Left hindlimb (tissue), 1 donor: ENCODE results near the gene PRKAB1.

ENCODE experiments used
- DNase-seq: peaks from one replicate; pipeline ENCODE4 v3.0.0-alpha.2; 2018

Gene PRKAB1

DNA sequence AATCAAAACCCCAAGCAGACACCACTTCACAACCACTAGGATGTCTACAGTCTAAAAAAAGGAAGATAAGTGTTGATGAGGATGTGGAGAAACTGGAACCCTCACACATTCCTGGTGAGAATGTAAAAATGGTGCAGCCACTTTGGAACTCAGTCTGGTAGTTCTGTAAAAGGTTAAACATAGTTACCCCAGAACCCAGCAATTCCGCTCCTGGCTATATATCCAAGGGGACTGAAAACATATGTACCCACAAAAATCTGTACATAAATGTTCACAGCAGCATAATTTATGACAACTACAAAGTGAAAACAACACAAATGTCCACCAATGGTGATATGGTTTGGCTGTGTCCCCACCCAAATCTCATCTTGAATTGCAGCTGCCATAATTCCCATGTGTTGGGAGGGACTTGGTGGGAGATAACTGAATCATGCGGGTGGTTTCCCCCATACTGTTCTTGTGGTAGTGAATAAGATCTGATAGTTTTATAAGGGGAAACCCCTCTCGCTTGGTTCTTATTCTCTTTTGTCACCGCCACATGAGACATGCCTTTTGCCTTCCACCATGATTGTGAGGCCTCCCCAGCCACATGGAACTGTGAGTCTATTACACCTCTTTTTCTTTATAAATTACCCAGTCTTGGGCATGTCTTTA, 46.8 kb downstream of the PRKAB1 start:
- no peak for DNase-seq

DNA sequence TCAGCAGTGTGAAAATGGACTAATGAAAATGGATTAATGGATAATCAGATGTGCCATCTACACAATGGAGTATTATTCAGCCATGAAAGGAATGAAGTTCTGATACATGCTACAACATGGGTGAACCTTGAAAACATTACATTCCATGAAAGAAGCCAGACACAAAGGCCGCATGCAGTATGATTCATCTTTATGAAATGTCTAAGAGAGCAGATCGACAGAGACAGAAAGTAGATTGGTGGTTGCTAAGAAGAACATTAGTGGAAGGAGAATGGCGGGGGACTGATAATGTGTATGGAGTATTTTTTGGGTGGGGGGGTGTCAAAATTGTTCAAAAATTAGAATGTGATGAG, 47.3 kb downstream of the PRKAB1 start:
- no peak for DNase-seq

DNA sequence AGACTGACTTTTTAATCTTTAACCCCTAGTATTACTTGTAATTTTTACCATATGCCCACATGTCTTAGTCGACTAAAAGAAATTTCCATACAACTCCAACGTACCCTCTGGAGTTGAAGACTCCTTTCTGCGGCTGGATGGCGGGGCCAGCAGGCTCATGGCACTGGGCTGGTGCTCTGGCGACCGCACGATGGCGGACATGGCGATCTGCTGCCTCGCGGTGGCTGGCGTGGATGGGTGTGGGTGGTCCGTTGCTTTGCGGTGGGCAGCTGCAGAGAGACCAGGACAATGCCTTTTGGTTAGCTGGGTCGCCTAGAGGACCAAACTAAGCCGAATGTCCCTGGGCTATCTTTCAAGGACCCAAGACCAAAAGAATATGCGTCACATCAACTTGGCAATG, 50.2 kb downstream of the PRKAB1 start:
- no peak for DNase-seq

DNA sequence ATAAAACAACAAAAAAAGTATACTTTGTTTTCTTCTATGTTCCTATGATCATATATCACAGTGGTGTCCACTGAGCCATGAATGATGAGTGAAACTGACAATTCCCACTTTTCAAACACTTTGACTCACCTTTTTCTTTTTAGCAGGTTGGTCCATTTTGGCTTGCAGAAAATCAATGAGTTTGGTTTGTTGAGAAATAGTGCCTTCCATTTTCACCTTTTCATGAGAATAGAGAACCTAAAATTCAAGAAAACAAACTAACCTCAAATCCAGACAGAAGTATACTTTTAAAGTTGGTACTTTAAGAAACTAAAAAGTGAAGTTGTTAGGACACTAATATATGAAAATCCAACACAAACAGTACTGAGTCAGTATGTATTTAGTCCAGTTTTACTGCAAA, 52.4 kb downstream of the PRKAB1 start:
- DNase-seq = no peak

DNA sequence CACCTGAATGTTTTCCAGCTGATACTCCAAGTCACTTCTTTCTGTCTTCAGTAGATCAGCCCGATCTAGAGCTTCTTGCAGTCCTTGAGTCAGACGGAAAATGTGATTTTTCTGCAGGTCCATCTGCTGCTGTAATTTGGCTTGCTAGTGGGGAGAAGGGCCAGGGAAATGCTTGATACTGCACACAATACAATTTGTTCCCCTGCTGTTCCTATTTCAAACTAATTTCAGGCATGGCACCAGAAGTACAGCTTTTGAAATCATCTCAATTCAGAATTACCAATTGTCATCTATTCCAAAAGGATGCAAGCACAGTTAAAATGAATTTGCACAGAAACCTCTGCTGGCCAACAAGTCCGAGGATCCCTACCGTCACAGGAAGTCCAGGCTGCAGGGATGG, 53.4 kb downstream of the PRKAB1 start:
- DNase-seq = no peak

DNA sequence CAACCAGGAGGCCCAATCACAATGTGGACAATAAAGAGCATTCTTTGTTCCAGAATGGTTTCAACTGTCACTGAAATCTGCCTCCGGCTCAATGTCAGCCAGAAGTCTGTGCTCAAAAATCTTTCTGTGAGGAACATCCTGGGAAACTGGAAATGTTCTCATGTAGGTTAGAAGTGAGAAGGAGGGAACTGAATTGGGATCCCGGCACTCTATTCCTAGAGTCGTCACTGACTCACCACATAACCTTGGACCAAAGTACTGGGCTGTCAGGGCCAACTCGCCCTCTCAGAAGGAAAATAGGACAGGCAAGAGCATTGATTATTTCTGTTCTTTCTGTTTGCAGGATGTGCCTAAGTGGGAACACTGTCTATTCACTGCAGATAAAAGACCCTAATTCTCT, 57.6 kb downstream of the PRKAB1 start:
- DNase-seq = no peak

DNA sequence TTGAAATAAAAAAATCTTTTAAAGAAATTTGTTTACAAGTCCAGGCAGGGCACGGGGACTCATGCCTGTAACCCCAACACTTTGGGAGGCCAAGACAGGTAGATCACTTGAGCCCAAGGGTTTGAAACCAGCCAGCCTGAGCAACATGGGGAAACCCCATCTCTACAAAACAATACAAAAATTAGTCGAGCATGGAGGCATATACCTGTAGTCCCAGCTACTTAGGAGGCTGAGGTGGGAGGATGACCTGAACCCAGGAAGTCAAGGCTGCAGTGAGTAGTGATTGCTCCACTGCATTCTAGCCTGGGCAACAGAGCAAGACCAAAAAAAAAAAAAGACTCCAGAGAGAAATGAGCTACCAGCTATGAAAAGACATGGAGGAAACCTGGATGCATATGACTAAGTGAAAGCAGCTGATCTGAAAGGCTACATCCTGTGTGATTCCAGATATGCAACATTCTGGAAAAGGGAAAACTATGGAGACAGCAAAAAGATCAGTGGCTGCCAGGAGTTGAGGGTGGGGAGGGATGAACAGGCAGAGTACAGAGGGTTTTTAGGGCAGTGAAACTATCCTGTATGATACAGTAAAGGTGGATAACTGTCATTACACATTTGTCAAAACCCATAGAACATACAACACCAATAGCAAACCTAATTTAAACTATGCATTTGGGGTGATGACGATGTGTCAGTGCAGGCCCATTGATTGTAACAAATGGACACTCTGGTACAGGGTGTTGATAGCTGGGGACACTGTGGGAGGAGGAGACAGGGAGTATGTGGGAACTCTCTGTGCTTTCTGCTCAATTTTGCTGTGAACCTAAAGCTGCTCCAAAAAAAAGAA, 59.9 kb downstream of the PRKAB1 start:
- no peak for DNase-seq

DNA sequence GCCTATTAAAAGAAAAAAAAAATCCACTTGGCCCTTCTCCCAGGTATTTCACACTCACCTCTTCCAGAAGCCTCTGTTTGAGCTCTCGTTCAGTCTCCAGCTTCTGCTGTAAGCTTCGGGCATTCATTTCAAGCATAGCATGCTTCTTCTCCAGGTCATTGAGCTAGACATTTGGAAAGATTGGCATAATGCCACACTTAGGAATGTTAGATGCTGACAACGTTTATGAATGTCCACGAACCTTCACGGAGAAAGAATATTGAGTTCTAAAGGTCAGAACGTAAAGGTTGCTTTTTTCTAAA, 60.5 kb downstream of the PRKAB1 start:
- DNase-seq = no peak

DNA sequence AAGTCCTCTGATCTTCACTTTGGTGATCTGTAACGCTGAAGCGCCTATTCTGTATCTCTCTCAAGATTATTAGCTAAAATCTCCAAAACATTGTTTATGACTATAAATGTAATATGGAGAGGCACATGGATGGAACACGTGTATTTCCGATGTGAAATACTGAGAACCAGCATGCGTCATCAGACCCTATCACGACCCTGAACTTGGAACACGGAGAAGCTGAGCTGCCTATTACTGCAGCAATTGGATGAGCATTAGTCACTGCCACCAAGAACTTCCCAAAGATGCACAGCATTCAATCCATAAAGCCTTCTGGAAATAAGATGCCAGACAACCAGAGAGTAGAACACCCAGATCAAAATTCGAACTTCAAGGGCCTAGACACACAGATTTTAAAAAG, 61.9 kb downstream of the PRKAB1 start:
- DNase-seq = no peak

DNA sequence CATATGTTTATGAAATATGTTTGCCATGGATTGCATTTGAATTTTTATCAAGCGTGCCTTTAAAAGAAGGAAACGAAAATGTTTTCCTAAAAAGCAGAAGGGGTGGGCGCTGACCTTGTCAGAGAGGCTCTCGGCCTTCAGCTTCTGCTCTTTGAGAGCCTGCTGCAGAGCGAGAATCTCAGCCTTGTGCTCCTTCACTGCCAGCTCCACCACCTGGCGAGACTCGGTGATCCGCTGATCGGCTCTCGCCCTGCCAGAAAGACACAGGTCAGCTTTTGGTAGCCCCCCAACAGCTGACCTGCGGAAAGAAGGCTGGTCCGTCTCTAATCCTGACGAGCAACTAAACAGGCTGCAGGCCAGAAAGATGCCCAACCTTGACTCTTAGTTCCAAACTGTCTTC, 62.4 kb downstream of the PRKAB1 start:
- no peak for DNase-seq
